ENCODE data around the gene KLF11. TPM values are rescaled to one million over a fixed set of nuclear protein-coding genes. Genes with fewer than 3 reads are reported as not detected.
A peak's percentile ranks its signal among the peaks of the same experiment; 100 is the strongest.

Gene KLF11
- total and polyA plus RNA-seq, 5 donors, result 9.8 to 42.4 (median 25.1) TPM

- no peaks in the 10 kb centered on the region for H3K9me3 ChIP-seq (ENCODE audit: control insufficient read depth, low read length)
- intact Hi-C loops (cut with DNase I), result loop anchor here in 1 of 4 donors (5.0 kb wide), 1 partner anchor 33 kb away; no protein-coding TSS in a partner anchor
- H3K4me1 ChIP-seq (ENCODE audit: control insufficient read depth, insufficient read depth, low read length), result peaks cover 16% of the 10 kb centered on the region
- peak overlapping the region; percentile 61 for H3K27ac ChIP-seq (ENCODE audit: low read length)
- ATAC-seq, result peak; percentile 11 to 50
- H3K27me3 ChIP-seq (ENCODE audit: control insufficient read depth, insufficient read depth), result no peaks in the 10 kb centered on the region
- DNase-seq, result peak; percentile 25 to 58 (median 57)
- WGBS, result 63% methylated on average over 5 of the region's 5 CpGs
- H3K4me3 ChIP-seq (ENCODE audit: low read length), result no peak overlapping the region
Measured at GRCh38 chr2:10035633-10036032, 7.7 kb upstream of the KLF11 start.

GRCh38 chr2:10036095-10036884 lies 7.1 kb upstream of the KLF11 start:
- H3K27me3 ChIP-seq (ENCODE audit: control insufficient read depth, insufficient read depth), result no peaks in the 10 kb centered on the region
- whole genome bisulfite sequencing, result 36% methylated on average over 14 of the region's 14 CpGs
- DNase-seq (peak; percentile 77 to 87 (median 87)), ATAC-seq (peak; percentile 72 to 73)
- H3K4me1 ChIP-seq (ENCODE audit: control insufficient read depth, insufficient read depth, low read length), result peaks cover 18% of the 10 kb centered on the region
- intact Hi-C loops (cut with DNase I), result loop anchor here in 1 of 4 donors (5.0 kb wide), 1 partner anchor 34 kb away; no protein-coding TSS in a partner anchor
- H3K27ac ChIP-seq (ENCODE audit: low read length), result peak overlapping the region; percentile 61
- no peak overlapping the region for H3K4me3 ChIP-seq (ENCODE audit: low read length)
- no peaks in the 10 kb centered on the region for H3K9me3 ChIP-seq (ENCODE audit: control insufficient read depth, low read length)

- H3K4me1 ChIP-seq (ENCODE audit: control insufficient read depth, insufficient read depth, low read length), result peaks cover 22% of the 10 kb centered on the region
- H3K4me3 ChIP-seq (ENCODE audit: low read length), result no peak overlapping the region
- ATAC-seq, result no peak
- no peaks in the 10 kb centered on the region for H3K27me3 ChIP-seq (ENCODE audit: control insufficient read depth, insufficient read depth)
- WGBS, result 82% methylated on average over 10 of the region's 10 CpGs
- intact Hi-C loops (cut with DNase I), result loop anchor here in 1 of 4 donors (5.0 kb wide), 1 partner anchor 36 kb away; no protein-coding TSS in a partner anchor
- peak in 2 of 3 donors; percentile 4 to 39 for DNase-seq
- H3K27ac ChIP-seq (ENCODE audit: low read length), result no peak overlapping the region
- H3K9me3 ChIP-seq (ENCODE audit: control insufficient read depth, low read length), result no peaks in the 10 kb centered on the region
Measured at GRCh38 chr2:10038123-10038522, 5.2 kb upstream of the KLF11 start.

GRCh38 chr2:10038716-10039115 lies 4.6 kb upstream of the KLF11 start:
- Histone ChIP-seq H3K27ac (ENCODE audit: low read length) (no peak overlapping the region), H3K4me3 (ENCODE audit: low read length) (no peak overlapping the region)

DNA sequence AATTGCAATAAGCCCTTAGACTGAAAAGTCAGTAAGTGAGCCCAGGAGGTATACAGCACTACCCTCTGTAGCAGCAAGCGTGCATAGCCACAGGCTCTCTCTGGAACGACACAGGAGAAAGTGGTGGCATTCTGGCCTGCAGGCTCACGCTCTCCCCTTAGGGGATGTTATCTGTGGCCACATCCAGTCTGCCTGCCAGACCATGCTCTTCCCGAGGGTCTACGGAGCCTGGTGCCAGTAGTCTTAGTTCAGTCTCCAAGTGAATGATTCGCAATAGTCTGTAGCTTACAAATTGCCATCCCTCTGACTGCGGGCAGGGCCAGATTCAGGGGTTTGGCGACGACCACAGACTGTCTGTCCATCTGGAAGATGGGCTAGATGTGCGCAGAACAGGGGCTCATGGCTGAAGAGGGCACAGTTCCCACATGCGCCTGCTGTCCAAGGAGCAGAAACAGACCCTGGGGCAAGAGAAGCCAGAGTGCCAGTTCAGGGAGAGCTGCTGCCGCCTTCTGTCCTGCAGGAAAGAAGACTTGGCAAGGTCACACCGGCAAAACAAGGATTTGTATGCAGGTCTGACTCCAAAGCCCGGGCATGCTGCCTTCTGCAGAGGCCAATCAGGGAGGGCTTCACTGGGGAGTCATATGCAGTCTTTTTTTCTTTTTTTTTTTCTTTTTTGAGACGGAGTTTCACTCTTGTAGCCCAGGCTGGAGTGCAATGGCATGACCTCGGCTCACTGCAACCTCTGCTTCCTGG lies 3.5 kb upstream of the KLF11 start:
- ATAC-seq, result no peak
- H3K27ac ChIP-seq (ENCODE audit: low read length), result no peak overlapping the region

More at GRCh38 chr2:10038716-10039115, 4.6 kb upstream of the KLF11 start:
- H3K27me3 ChIP-seq (ENCODE audit: control insufficient read depth, insufficient read depth), result no peaks in the 10 kb centered on the region
- peaks cover 22% of the 10 kb centered on the region for H3K4me1 ChIP-seq (ENCODE audit: control insufficient read depth, insufficient read depth, low read length)
- peak in 2 of 3 donors; percentile 7 to 27 for DNase-seq
- H3K9me3 ChIP-seq (ENCODE audit: control insufficient read depth, low read length), result no peaks in the 10 kb centered on the region
- intact Hi-C loops (cut with DNase I), result loop anchor here in 1 of 4 donors (5.0 kb wide), 1 partner anchor 36 kb away; no protein-coding TSS in a partner anchor
- no peak for ATAC-seq

GRCh38 chr2:10041711-10042110 lies 1.6 kb upstream of the KLF11 start:
- Histone ChIP-seq H3K27me3 (ENCODE audit: control insufficient read depth, insufficient read depth) (no peaks in the 10 kb centered on the region), H3K9me3 (ENCODE audit: control insufficient read depth, low read length) (no peaks in the 10 kb centered on the region), H3K27ac (ENCODE audit: low read length) (peak overlapping the region; percentile 100), H3K4me3 (ENCODE audit: low read length) (no peak overlapping the region), H3K4me1 (ENCODE audit: control insufficient read depth, insufficient read depth, low read length) (peaks cover 16% of the 10 kb centered on the region)
- intact Hi-C loops (cut with DNase I), result loop anchor here in 3 of 4 donors (5.0 to 10.0 kb wide), 3 partner anchors 39 to 227 kb away; no protein-coding TSS in a partner anchor
- ATAC-seq (no peak), DNase-seq (peak in 1 of 3 donors; percentile 67)
- 87% methylated on average over 14 of the region's 14 CpGs for WGBS

More for the DNA sequence above, 3.5 kb upstream of the KLF11 start:
- H3K27me3 ChIP-seq (ENCODE audit: control insufficient read depth, insufficient read depth), result no peaks in the 10 kb centered on the region
- 72% methylated on average over 16 of the region's 16 CpGs for WGBS
- intact Hi-C loops (cut with DNase I), result loop anchor here in 3 of 4 donors (5.0 to 10.0 kb wide), 3 partner anchors 38 to 225 kb away; no protein-coding TSS in a partner anchor
- H3K4me1 ChIP-seq (ENCODE audit: control insufficient read depth, insufficient read depth, low read length), result peaks cover 22% of the 10 kb centered on the region
- peak in 2 of 3 donors; percentile 81 to 82 for DNase-seq
- no peaks in the 10 kb centered on the region for H3K9me3 ChIP-seq (ENCODE audit: control insufficient read depth, low read length)
- H3K4me3 ChIP-seq (ENCODE audit: low read length), result no peak overlapping the region

DNA sequence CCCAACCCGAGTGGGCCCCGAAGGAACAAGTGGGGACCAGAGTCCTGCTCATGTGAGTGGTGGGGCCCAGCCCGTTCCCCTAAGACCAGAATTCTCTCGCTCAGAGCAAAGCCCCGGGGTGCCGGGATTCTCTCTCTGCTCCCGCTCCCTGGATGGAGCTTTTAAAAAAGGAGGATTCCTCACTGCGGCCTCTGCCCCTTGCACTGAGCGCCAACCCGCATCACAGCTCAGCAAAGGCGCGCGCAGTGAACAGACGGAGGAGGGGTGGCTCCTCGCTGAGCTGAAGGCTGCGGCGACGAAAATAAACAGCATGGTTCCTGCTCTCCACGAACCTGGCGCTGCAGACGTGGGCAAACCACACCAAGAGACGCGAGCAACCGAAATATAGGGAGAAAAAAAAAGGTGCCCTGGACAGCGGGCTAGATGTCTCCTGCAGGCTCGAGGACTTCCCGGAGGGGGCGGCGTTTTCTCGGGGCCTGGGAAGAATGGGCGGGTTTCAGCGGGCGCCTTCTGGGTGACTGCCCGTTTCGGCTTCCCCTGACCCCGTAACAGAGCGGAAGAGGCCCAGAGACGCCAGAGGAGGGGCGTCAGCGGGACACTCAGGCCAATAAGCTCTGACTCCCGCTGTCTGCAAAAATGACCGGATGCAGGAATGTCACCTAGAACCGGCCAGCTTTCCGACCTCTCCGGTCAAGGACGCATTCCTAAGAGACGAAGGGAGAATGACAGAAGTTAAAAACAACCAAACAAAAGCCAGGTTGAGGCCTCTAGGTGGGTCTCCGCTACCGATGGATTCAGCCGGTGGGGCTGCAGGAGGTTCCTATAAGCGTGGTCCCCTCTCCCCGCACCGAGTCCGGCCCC lies 819 bp upstream of the KLF11 start:
- WGBS, result 19% methylated on average over 54 of the region's 54 CpGs
- Histone ChIP-seq H3K27ac (ENCODE audit: low read length) (peak overlapping the region; percentile 100), H3K4me1 (ENCODE audit: control insufficient read depth, insufficient read depth, low read length) (peaks cover 14% of the 10 kb centered on the region), H3K27me3 (ENCODE audit: control insufficient read depth, insufficient read depth) (no peaks in the 10 kb centered on the region), H3K4me3 (ENCODE audit: low read length) (peak overlapping the region; percentile 56), H3K9me3 (ENCODE audit: control insufficient read depth, low read length) (no peaks in the 10 kb centered on the region)
- ATAC-seq (peak; percentile 72 to 79), DNase-seq (peak; percentile 91 to 96 (median 95))
- intact Hi-C loops (cut with DNase I), result loop anchor here in 3 of 4 donors (5.0 to 10.0 kb wide), 3 partner anchors 40 to 228 kb away; no protein-coding TSS in a partner anchor

DNA sequence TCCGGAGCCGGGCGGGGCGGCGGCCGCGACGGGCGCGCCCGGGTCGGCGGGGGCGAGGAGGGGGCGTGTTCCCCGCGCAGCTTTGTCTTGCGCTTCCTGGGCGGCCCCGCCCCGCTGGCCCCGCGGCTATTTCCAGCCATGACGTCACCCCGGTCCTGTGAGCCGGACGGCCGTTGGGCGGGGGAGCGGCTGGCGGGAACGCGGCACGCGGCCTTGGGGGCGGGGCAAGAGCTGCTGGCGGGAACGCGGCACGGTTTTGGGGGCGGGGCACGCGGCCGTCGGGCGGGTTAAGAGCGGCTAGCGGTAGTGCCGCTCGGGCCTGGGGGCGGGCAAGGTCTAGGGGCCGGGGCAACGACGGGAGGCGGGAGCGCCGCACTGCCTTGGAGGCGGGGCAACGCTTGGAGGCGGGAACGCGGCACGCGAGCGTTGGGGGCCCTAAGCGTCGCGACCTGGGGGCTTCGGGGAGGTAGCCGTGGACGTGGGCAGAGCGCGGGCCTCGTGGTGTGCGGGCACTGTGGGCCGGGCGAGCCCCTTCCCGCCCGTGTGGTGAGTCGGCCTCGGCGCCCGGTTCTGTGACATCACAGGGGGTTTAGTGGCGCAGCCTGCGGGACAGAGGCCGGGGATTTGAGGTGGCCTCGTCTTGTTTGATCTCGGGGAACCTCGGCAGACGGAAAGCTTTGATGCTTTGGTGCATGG lies 704 bp downstream of the KLF11 start:
- H3K27me3 ChIP-seq (ENCODE audit: control insufficient read depth, insufficient read depth), result no peaks in the 10 kb centered on the region
- H3K4me3 ChIP-seq (ENCODE audit: low read length), result peak overlapping the region; percentile 97
- peaks cover 14% of the 10 kb centered on the region for H3K4me1 ChIP-seq (ENCODE audit: control insufficient read depth, insufficient read depth, low read length)
- WGBS, result 7% methylated on average over 89 of the region's 90 CpGs
- H3K9me3 ChIP-seq (ENCODE audit: control insufficient read depth, low read length), result no peaks in the 10 kb centered on the region
- ATAC-seq (peak; percentile 85), DNase-seq (peak; percentile 99 to 100 (median 100))
- H3K27ac ChIP-seq (ENCODE audit: low read length), result peak overlapping the region; percentile 100
- intact Hi-C loops (cut with DNase I), result loop anchor here in 3 of 4 donors (5.0 to 10.0 kb wide), 3 partner anchors 42 to 229 kb away; no protein-coding TSS in a partner anchor

- Histone ChIP-seq H3K27ac (ENCODE audit: low read length) (peak overlapping the region; percentile 3), H3K4me3 (ENCODE audit: low read length) (no peak overlapping the region), H3K9me3 (ENCODE audit: control insufficient read depth, low read length) (no peaks in the 10 kb centered on the region), H3K4me1 (ENCODE audit: control insufficient read depth, insufficient read depth, low read length) (peaks cover 10% of the 10 kb centered on the region), H3K27me3 (ENCODE audit: control insufficient read depth, insufficient read depth) (no peaks in the 10 kb centered on the region)
- peak in 1 of 3 donors; percentile 68 for DNase-seq
- no peak for ATAC-seq
- intact Hi-C loops (cut with DNase I), result loop anchor here in 3 of 4 donors (5.0 to 10.0 kb wide), 4 partner anchors 63 to 233 kb away; no protein-coding TSS in a partner anchor
- WGBS, result 74% methylated on average over 20 of the region's 20 CpGs
Measured at GRCh38 chr2:10045561-10046355, 2.4 kb downstream of the KLF11 start.

Data from right cardiac atrium (tissue), 5 donors.